H9 (cell line): ENCODE results near the gene GJA8. TPM values are rescaled to one million over a fixed set of nuclear protein-coding genes. Genes with fewer than 3 reads are reported as not detected.

ENCODE experiments used
- DNase-seq: peaks from one replicate; pipeline ENCODE4 v3.0.0-alpha.2; 2017
- H2AFZ ChIP-seq: one replicate; pipeline ENCODE4 v1.6.1; 2013; ENCODE audit warnings: mild to moderate bottlenecking, low read length, control low read depth, moderate library complexity
- H2AK5ac ChIP-seq: 2 replicates; pipeline ENCODE4 v1.6.1; 2013; ENCODE audit warnings: low read length, control low read depth, mixed read lengths; ENCODE audit not compliant: insufficient read length
- H2BK120ac ChIP-seq: one replicate; pipeline ENCODE4 v1.6.1; 2013; ENCODE audit warnings: low read depth, mild to moderate bottlenecking, low read length, control low read depth, inconsistent platforms; ENCODE audit not compliant: poor library complexity, severe bottlenecking
- H2BK12ac ChIP-seq: 2 replicates; pipeline ENCODE4 v1.6.1; 2013; ENCODE audit warnings: low read length, control low read depth, mixed read lengths, low read depth; ENCODE audit not compliant: insufficient read length
- H2BK15ac ChIP-seq: 2 replicates; pipeline ENCODE4 v1.6.1; 2013; ENCODE audit warnings: low read depth, low read length, control low read depth
- H2BK20ac ChIP-seq: one replicate; pipeline ENCODE4 v1.6.1; 2013; ENCODE audit warnings: low read depth, mild to moderate bottlenecking, low read length, control low read depth, inconsistent platforms; ENCODE audit not compliant: poor library complexity, severe bottlenecking
- H2BK5ac ChIP-seq: 2 replicates; pipeline ENCODE4 v1.6.1; 2013; ENCODE audit warnings: low read length, control low read depth, mixed read lengths; ENCODE audit not compliant: insufficient read length
- H3K14ac ChIP-seq: 2 replicates; pipeline ENCODE4 v1.6.1; 2013; ENCODE audit warnings: low read length, control low read depth; ENCODE audit not compliant: insufficient read depth
- H3K18ac ChIP-seq: 2 replicates; pipeline ENCODE4 v1.6.1; 2013; ENCODE audit warnings: low read depth, mild to moderate bottlenecking, mixed read lengths, low read length, control low read depth; ENCODE audit not compliant: insufficient read length
- H3K23ac ChIP-seq: 2 replicates; pipeline ENCODE4 v1.6.1; 2013; ENCODE audit warnings: low read length, control low read depth, mixed read lengths, low read depth; ENCODE audit not compliant: insufficient read length
- H3K23me2 ChIP-seq: 2 replicates; pipeline ENCODE4 v1.6.1; 2013; ENCODE audit warnings: low read depth, mild to moderate bottlenecking, mixed read lengths, low read length, control low read depth; ENCODE audit not compliant: insufficient read length, poor library complexity, severe bottlenecking
- H3K27ac ChIP-seq: 2 replicates; pipeline ENCODE4 v1.5.1; 2013; ENCODE audit warnings: low read length, control low read depth, mixed read lengths, low read depth; ENCODE audit not compliant: insufficient read length
- H3K27me3 ChIP-seq: 2 replicates; pipeline ENCODE4 v1.6.1; 2013; ENCODE audit warnings: low read length, control low read depth, inconsistent platforms; ENCODE audit not compliant: insufficient read depth
- H3K4ac ChIP-seq: 2 replicates; pipeline ENCODE4 v1.6.1; 2013; ENCODE audit warnings: low read depth, mild to moderate bottlenecking, control low read depth, inconsistent platforms, low read length, moderate library complexity
- H3K4me1 ChIP-seq: 2 replicates; pipeline ENCODE4 v1.6.1; 2013; ENCODE audit warnings: low read length, control low read depth, inconsistent platforms; ENCODE audit not compliant: insufficient read depth
- H3K4me2 ChIP-seq: 2 replicates; pipeline ENCODE4 v1.6.1; 2013; ENCODE audit warnings: low read length, control low read depth, mixed read lengths; ENCODE audit not compliant: insufficient read length, insufficient read depth
- H3K56ac ChIP-seq: 2 replicates; pipeline ENCODE4 v1.6.1; 2013; ENCODE audit warnings: low read depth, mild to moderate bottlenecking, mixed read lengths, low read length, control low read depth; ENCODE audit not compliant: insufficient read length
- H3K79me1 ChIP-seq: 2 replicates; pipeline ENCODE4 v1.6.1; 2013; ENCODE audit warnings: low read depth, mild to moderate bottlenecking, moderate library complexity, low read length, control low read depth, inconsistent platforms; ENCODE audit not compliant: insufficient read depth, poor library complexity, severe bottlenecking
- H3K79me2 ChIP-seq: 2 replicates; pipeline ENCODE4 v1.6.1; 2013; ENCODE audit warnings: low read length, control low read depth, inconsistent platforms; ENCODE audit not compliant: insufficient read depth
- H3K9ac ChIP-seq: 2 replicates; pipeline ENCODE4 v1.6.1; 2013; ENCODE audit warnings: low read length, control low read depth, mixed read lengths; ENCODE audit not compliant: insufficient read length; ENCODE audit errors: extremely low read depth
- H3K9me3 ChIP-seq: one replicate; pipeline ENCODE4 v1.6.1; 2013; ENCODE audit warnings: low read depth, low read length, inconsistent platforms; ENCODE audit not compliant: control insufficient read depth
- H3T11ph ChIP-seq: one replicate; pipeline ENCODE4 v1.6.1; 2013; ENCODE audit warnings: mild to moderate bottlenecking, low read length, control low read depth, inconsistent platforms
- H4K20me1 ChIP-seq: one replicate; pipeline ENCODE4 v1.6.1; 2013; ENCODE audit not compliant: control insufficient read depth, insufficient read length, insufficient read depth
- H4K5ac ChIP-seq: 2 replicates; pipeline ENCODE4 v1.6.1; 2013; ENCODE audit warnings: low read depth, mild to moderate bottlenecking, mixed read lengths, low read length, control low read depth; ENCODE audit not compliant: insufficient read length
- H4K8ac ChIP-seq: replicated peaks from 2 replicates; pipeline ENCODE4 v1.6.1; 2013; ENCODE audit warnings: low read length, control low read depth, mixed read lengths, low read depth; ENCODE audit not compliant: insufficient read length
- H4K91ac ChIP-seq: 2 replicates; pipeline ENCODE4 v1.6.1; 2013; ENCODE audit warnings: low read depth, mild to moderate bottlenecking, moderate library complexity, mixed read lengths, low read length, control low read depth; ENCODE audit not compliant: insufficient read length
- H3K27ac Mint-ChIP-seq, 3 experiments: 2 replicates in 2 of 3; 3 replicates in 1 of 3; pipeline ENCODE4 v1.8.0; 2020 to 2021; ENCODE audit warnings: mixed read lengths in 3 of 3, mild to moderate bottlenecking in 1 of 3, moderate library complexity in 1 of 3
- H3K27me3 Mint-ChIP-seq: 2 replicates; pipeline ENCODE4 v1.8.0; 2021; ENCODE audit warnings: low read depth, mild to moderate bottlenecking, moderate library complexity, mixed read lengths
- H3K36me3 Mint-ChIP-seq, 3 experiments: 2 replicates in 2 of 3; 3 replicates in 1 of 3; pipeline ENCODE4 v1.8.0; 2020 to 2021; ENCODE audit warnings: low read depth in 3 of 3, mixed read lengths in 3 of 3; ENCODE audit not compliant: insufficient read depth in 1 of 3
- H3K4me1 Mint-ChIP-seq, 2 experiments: 2 replicates each; pipeline ENCODE4 v1.8.0; 2020; ENCODE audit warnings: mixed read lengths in 2 of 2
- H3K4me3 Mint-ChIP-seq, 2 experiments: 2 replicates in 1 of 2; 3 replicates in 1 of 2; pipeline ENCODE4 v1.8.0; 2020 to 2021; ENCODE audit warnings: mild to moderate bottlenecking in 2 of 2, mixed read lengths in 2 of 2, moderate library complexity in 1 of 2
- H3K9me3 Mint-ChIP-seq, 2 experiments: 2 replicates in 1 of 2; 3 replicates in 1 of 2; pipeline ENCODE4 v1.8.0; 2020; ENCODE audit warnings: mild to moderate bottlenecking in 2 of 2, mixed read lengths in 2 of 2, moderate library complexity in 1 of 2
- total RNA-seq: library from RNA; stranded (reverse); gene quantifications from 2 replicates; pipeline ENCODE4 v1.2.1, GENCODE V29; 2021
- TF ChIP-seq, protein P1 (sequence below): fragments of 200-600 bp; sonication (generic); conservative IDR thresholded peaks from 3 replicates; pipeline ENCODE4 v1.8.0; 2021; ENCODE audit warnings: antibody characterized with exemption, mild to moderate bottlenecking

Gene GJA8
- total RNA-seq, 1 experiment from 2014 or later = not detected

DNA sequence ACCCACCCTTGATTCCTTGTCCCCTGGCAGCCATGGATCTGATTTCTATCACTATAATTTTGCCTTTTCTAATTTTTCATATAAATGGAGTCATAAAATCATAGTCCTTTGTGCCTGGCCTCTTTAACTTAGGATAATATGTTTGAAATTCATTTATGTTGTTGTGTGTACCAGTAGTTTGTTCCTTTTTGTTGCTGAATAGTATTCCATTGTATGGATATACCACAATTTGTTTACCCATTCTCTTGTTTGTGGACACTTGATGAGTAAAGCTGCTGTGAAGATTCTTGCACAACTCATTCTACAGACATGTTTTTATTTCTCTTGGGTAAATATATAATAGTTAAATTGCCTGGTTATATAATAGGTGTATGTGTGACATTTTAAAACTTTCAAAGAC lies 22.7 kb upstream of the GJA8 start:
- H3K4me3 Mint-ChIP-seq = no peak overlapping the region
- Histone ChIP-seq H2BK5ac (no peak overlapping the region), H4K5ac (no peak overlapping the region), H3T11ph (no peak overlapping the region), H2BK120ac (no peak overlapping the region), H3K27ac (no peak overlapping the region), H4K20me1 (no peaks in the 10 kb centered on the region), H3K9ac (no peak overlapping the region), H3K79me1 (no peaks in the 10 kb centered on the region), H3K23ac (no peak overlapping the region), H3K9me3 (no peaks in the 10 kb centered on the region), H4K8ac (no peak overlapping the region), H3K18ac (no peak overlapping the region), H3K27me3 (0 out of 2 replicates have a peak, but pooled peaks cover 3% of the 10 kb centered on the region), H4K91ac (no peak overlapping the region), H3K4me1 (no peaks in the 10 kb centered on the region), H2BK12ac (no peak overlapping the region), H3K14ac (no peak overlapping the region), H3K79me2 (no peaks in the 10 kb centered on the region), H2BK20ac (no peak overlapping the region), H2AFZ (no peak overlapping the region), H3K56ac (no peak overlapping the region), H3K4me2 (no peak overlapping the region), H2BK15ac (no peak overlapping the region), H3K23me2 (no peaks in the 10 kb centered on the region), H2AK5ac (no peak overlapping the region), H3K4ac (no peak overlapping the region)
- no peak for DNase-seq
- H3K4me1 Mint-ChIP-seq = peaks cover 6 to 10% of the 10 kb centered on the region in 2 experiments
- TF ChIP-seq, protein P1, sequence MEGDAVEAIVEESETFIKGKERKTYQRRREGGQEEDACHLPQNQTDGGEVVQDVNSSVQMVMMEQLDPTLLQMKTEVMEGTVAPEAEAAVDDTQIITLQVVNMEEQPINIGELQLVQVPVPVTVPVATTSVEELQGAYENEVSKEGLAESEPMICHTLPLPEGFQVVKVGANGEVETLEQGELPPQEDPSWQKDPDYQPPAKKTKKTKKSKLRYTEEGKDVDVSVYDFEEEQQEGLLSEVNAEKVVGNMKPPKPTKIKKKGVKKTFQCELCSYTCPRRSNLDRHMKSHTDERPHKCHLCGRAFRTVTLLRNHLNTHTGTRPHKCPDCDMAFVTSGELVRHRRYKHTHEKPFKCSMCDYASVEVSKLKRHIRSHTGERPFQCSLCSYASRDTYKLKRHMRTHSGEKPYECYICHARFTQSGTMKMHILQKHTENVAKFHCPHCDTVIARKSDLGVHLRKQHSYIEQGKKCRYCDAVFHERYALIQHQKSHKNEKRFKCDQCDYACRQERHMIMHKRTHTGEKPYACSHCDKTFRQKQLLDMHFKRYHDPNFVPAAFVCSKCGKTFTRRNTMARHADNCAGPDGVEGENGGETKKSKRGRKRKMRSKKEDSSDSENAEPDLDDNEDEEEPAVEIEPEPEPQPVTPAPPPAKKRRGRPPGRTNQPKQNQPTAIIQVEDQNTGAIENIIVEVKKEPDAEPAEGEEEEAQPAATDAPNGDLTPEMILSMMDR = no peak
- peaks cover 10 to 12% of the 10 kb centered on the region in 2 experiments for H3K9me3 Mint-ChIP-seq
- no peak overlapping the region for H3K27ac Mint-ChIP-seq
- no peaks in the 10 kb centered on the region for H3K27me3 Mint-ChIP-seq
- H3K36me3 Mint-ChIP-seq = peaks cover 3 to 10% (median 7%) of the 10 kb centered on the region in 3 experiments; a peak in 6 of 7 replicates
